Transverse colon (tissue), 4 donors: ENCODE data around the gene LRP8.

Experiments
- EP300 ChIP-seq: sonication (generic); formaldehyde crosslinking; IDR thresholded peaks from one replicate; pipeline ENCODE4 v1.6.1; 2017; ENCODE audit warnings: antibody characterized with exemption, low read depth
- POLR2A ChIP-seq: fragments of 450-650 bp; IDR thresholded peaks from one replicate; pipeline ENCODE4 v1.6.1; 2016; ENCODE audit warnings: antibody characterized with exemption, mild to moderate bottlenecking, moderate library complexity
- POLR2AphosphoS5 ChIP-seq, 3 donors: sonication (generic); formaldehyde crosslinking; IDR thresholded peaks; one replicate each; pipeline ENCODE4 v1.6.1; 2016; ENCODE audit warnings: antibody characterized with exemption in 3 of 3
- TF ChIP-seq, protein P1 (sequence below), 5 experiments: fragments of 200-600 bp in 3 of 5; fragments of 450-650 bp in 2 of 5; sonication (generic) in 3 of 5; IDR thresholded peaks; 1 replicate in 2 of 5; 2 replicates in 3 of 5; pipeline ENCODE4 v1.5.1; 2016 to 2017; ENCODE audit warnings: antibody characterized with exemption in 5 of 5, inconsistent platforms in 3 of 5, mild to moderate bottlenecking in 2 of 5, moderate library complexity in 1 of 5

DNA sequence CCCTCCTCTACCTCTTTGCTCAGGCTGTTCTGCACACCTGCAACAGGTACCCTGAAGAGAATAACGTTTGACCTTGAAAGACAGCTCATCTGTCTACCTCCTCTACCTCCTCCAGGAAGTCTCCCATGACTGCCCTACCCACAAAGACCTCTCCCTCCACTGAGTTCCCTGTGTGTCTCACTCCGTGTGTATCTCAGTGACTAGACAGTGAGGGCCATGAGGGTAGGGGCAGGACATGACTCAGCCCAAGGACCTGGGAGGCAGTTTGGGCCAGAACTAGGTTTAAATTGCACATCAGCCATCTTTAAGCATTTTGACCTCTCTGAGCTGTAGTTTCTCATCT is 32.0 kb upstream of the LRP8 start:
- TF ChIP-seq, protein P1, sequence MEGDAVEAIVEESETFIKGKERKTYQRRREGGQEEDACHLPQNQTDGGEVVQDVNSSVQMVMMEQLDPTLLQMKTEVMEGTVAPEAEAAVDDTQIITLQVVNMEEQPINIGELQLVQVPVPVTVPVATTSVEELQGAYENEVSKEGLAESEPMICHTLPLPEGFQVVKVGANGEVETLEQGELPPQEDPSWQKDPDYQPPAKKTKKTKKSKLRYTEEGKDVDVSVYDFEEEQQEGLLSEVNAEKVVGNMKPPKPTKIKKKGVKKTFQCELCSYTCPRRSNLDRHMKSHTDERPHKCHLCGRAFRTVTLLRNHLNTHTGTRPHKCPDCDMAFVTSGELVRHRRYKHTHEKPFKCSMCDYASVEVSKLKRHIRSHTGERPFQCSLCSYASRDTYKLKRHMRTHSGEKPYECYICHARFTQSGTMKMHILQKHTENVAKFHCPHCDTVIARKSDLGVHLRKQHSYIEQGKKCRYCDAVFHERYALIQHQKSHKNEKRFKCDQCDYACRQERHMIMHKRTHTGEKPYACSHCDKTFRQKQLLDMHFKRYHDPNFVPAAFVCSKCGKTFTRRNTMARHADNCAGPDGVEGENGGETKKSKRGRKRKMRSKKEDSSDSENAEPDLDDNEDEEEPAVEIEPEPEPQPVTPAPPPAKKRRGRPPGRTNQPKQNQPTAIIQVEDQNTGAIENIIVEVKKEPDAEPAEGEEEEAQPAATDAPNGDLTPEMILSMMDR (IDR thresholded peaks at IDR 0.05): no peak
- no peak for TF ChIP-seq POLR2A
- TF ChIP-seq EP300: no peak
- TF ChIP-seq POLR2AphosphoS5 (IDR thresholded peaks at IDR 0.05): no peak
